22Rv1 (cell line): ENCODE measurements around the gene RASGEF1B.

Experiments
- CTCF ChIP-seq: fragments of 450-650 bp; IDR thresholded peaks from 2 replicates; pipeline ENCODE4 v1.5.1; 2017; ENCODE audit warnings: mild to moderate bottlenecking
- ZFX ChIP-seq: fragments of 450-650 bp; IDR thresholded peaks from 2 replicates; pipeline ENCODE4 v1.6.1; 2017; ENCODE audit warnings: antibody characterized with exemption, borderline replicate concordance

- TF ChIP-seq CTCF, result no peak
- no peak for TF ChIP-seq ZFX
Observed at GRCh38 chr4:81429607-81430006, 42.1 kb downstream of the RASGEF1B start.
